ENCODE measurements around the gene HOXB5. TPM values are rescaled to one million over a fixed set of nuclear protein-coding genes. Genes with fewer than 3 reads are reported as not detected.

Gene HOXB5
- total RNA-seq, 1 experiment from 2014 or later, result not detected

- H3K79me2 ChIP-seq (ENCODE audit: insufficient read depth, low read length), result no peaks in the 10 kb centered on the region
- peaks cover 6 to 19% of the 10 kb centered on the region in 2 experiments for H3K4me1 Mint-ChIP-seq
These were observed 24.4 kb downstream of the HOXB5 start for GRCh38 chr17:48569240-48569582.

More at GRCh38 chr17:48569240-48569582, 24.4 kb downstream of the HOXB5 start:
- H3K79me1 ChIP-seq (ENCODE audit: insufficient read depth, low read depth, low read length, poor library complexity, severe bottlenecking), result no peaks in the 10 kb centered on the region
- no peak overlapping the region for H2BK15ac ChIP-seq (ENCODE audit: low read depth, low read length)
- no peak overlapping the region for H3K23ac ChIP-seq (ENCODE audit: insufficient read length, low read depth, low read length)
- no peaks in the 10 kb centered on the region; a peak in 1 of 7 replicates for H3K36me3 Mint-ChIP-seq (ENCODE audit: insufficient read depth in 1 of 3, low read depth in 3 of 3)
- DNase-seq, result no peak
- no peak overlapping the region for H3K56ac ChIP-seq (ENCODE audit: insufficient read length, low read depth, low read length)
- H2BK12ac ChIP-seq (ENCODE audit: insufficient read length, low read depth, low read length), result no peak overlapping the region
- no peak overlapping the region for H3K4ac ChIP-seq (ENCODE audit: low read depth, low read length)
- no peak overlapping the region for H2BK20ac ChIP-seq (ENCODE audit: low read depth, low read length, poor library complexity, severe bottlenecking)
- no peaks in the 10 kb centered on the region for H3K23me2 ChIP-seq (ENCODE audit: insufficient read length, low read depth, low read length, poor library complexity, severe bottlenecking)
- H3K27me3 Mint-ChIP-seq (ENCODE audit: low read depth), result no peaks in the 10 kb centered on the region
- peaks cover 0 to 9% of the 10 kb centered on the region in 2 experiments; a peak in 1 of 5 replicates for H3K9me3 Mint-ChIP-seq
- no peak overlapping the region for H2AFZ ChIP-seq (ENCODE audit: low read length)
- H3K27me3 ChIP-seq (ENCODE audit: insufficient read depth, low read length), result peaks cover 100% of the 10 kb centered on the region
- no peak overlapping the region for H3K9ac ChIP-seq (ENCODE audit: extremely low read depth, insufficient read length, low read length)
- no peak overlapping the region for H3K27ac ChIP-seq (ENCODE audit: insufficient read length, low read depth, low read length)
- peaks cover 4% of the 10 kb centered on the region for H4K20me1 ChIP-seq (ENCODE audit: control insufficient read depth, insufficient read depth, insufficient read length)
- TF ChIP-seq CTCF (conservative IDR thresholded peaks at IDR 0.05), result no peak
- no peak overlapping the region for H3T11ph ChIP-seq (ENCODE audit: low read length)
- H3K18ac ChIP-seq (ENCODE audit: insufficient read length, low read depth, low read length), result no peak overlapping the region
- no peak overlapping the region for H3K14ac ChIP-seq (ENCODE audit: insufficient read depth, low read length)
- no CpG with 5 or more reads among the region's 3 CpGs for WGBS (ENCODE audit: extremely low coverage, insufficient read length, low lambda C conversion rate)
- no peaks in the 10 kb centered on the region for H3K9me3 ChIP-seq (ENCODE audit: control insufficient read depth, low read depth, low read length)
- no peak overlapping the region for H2BK5ac ChIP-seq (ENCODE audit: insufficient read length, low read length)
- no peak overlapping the region for H2BK120ac ChIP-seq (ENCODE audit: low read depth, low read length, poor library complexity, severe bottlenecking)
- no peak overlapping the region for H3K27ac Mint-ChIP-seq
- H2AK5ac ChIP-seq (ENCODE audit: insufficient read length, low read length), result no peak overlapping the region
- no peak overlapping the region for H3K4me2 ChIP-seq (ENCODE audit: insufficient read depth, insufficient read length, low read length)
- no peak overlapping the region for H4K8ac ChIP-seq (replicated peaks; ENCODE audit: insufficient read length, low read depth, low read length)
- no peak overlapping the region for H4K91ac ChIP-seq (ENCODE audit: insufficient read length, low read depth, low read length)
- H4K5ac ChIP-seq (ENCODE audit: insufficient read length, low read depth, low read length), result no peak overlapping the region
- peaks cover 2% of the 10 kb centered on the region; the same call in 1 of the 2 replicates for H3K4me1 ChIP-seq (ENCODE audit: insufficient read depth, low read length)
- no peak overlapping the region for H3K4me3 Mint-ChIP-seq
